HUES64 (cell line): ENCODE results near the gene L3MBTL1.

Experiments
- H3K27ac ChIP-seq: 2 replicates; pipeline ENCODE4 v1.7.0; 2013; ENCODE audit warnings: low read depth, low read length, inconsistent platforms
- H3K27me3 ChIP-seq: 2 replicates; pipeline ENCODE4 v1.6.1; 2013; ENCODE audit warnings: mild to moderate bottlenecking, low read length; ENCODE audit not compliant: insufficient read depth
- H3K36me3 ChIP-seq: 2 replicates; pipeline ENCODE4 v1.6.1; 2013; ENCODE audit warnings: mild to moderate bottlenecking, low read length; ENCODE audit not compliant: insufficient read depth
- H3K4me1 ChIP-seq: 2 replicates; pipeline ENCODE4 v1.6.1; 2013; ENCODE audit warnings: mild to moderate bottlenecking, low read length, moderate library complexity; ENCODE audit not compliant: insufficient read depth
- H3K4me3 ChIP-seq: 2 replicates; pipeline ENCODE4 v1.5.1; 2013; ENCODE audit warnings: mild to moderate bottlenecking, low read length, moderate library complexity
- H3K9ac ChIP-seq: 2 replicates; pipeline ENCODE4 v1.6.1; 2013; ENCODE audit warnings: mild to moderate bottlenecking, low read depth, low read length
- H3K9me3 ChIP-seq: 2 replicates; pipeline ENCODE4 v1.6.1; 2013; ENCODE audit warnings: low read depth, low read length; ENCODE audit not compliant: insufficient read depth
- WGBS: fragments of 150-250, 120-280 bp; methylation state at CpG from one replicate; pipeline ENCODE4 v1.1.7; 2013; ENCODE audit warnings: missing lambda C conversion rate; 5-methylcytosine and 5-hydroxymethylcytosine counted together

Gene L3MBTL1

DNA sequence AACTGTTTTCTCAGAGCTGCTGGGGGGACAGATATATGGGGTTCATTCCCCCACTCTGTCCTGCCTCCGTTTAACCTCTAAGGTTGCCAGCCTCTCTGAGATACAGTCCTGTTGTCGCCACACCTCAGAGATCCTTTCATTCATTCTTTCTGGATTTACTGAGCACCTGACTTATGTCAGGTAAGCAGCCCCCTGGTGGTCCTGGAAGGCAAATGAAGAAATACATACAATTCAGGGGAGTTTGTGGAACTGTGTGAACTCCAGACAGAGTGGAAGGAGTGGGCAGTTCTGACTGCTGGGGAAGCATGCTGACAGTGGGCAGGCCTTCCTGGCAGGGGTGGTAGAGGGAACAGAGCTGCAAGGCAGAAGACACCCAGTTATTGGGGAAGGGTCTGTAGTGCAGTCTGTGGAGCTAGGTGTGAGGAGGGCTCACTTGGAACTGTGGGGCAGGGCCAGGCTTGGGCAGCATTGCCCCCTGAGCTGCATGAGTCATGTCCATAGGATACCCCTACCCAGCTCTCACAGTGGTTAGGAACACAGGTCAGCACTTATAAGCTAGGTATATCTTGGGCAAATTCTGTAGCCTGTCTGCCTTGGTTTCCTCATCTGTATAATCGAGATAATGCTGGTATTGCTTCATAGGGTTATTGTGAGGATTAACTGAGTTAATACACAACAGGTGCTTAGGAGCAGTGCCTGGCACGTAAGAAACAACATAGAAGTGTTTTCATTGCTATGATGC, 38.5 kb downstream of the L3MBTL1 start:
- Histone ChIP-seq H3K4me3 (no peak overlapping the region), H3K27ac (no peak overlapping the region), H3K4me1 (no peaks in the 10 kb centered on the region), H3K9me3 (peaks cover 9% of the 10 kb centered on the region; the same call in 1 of the 2 replicates), H3K36me3 (peaks cover 25% of the 10 kb centered on the region), H3K27me3 (no peaks in the 10 kb centered on the region), H3K9ac (no peak overlapping the region)
- 95% methylated on average over 4 of the region's 4 CpGs for WGBS

DNA sequence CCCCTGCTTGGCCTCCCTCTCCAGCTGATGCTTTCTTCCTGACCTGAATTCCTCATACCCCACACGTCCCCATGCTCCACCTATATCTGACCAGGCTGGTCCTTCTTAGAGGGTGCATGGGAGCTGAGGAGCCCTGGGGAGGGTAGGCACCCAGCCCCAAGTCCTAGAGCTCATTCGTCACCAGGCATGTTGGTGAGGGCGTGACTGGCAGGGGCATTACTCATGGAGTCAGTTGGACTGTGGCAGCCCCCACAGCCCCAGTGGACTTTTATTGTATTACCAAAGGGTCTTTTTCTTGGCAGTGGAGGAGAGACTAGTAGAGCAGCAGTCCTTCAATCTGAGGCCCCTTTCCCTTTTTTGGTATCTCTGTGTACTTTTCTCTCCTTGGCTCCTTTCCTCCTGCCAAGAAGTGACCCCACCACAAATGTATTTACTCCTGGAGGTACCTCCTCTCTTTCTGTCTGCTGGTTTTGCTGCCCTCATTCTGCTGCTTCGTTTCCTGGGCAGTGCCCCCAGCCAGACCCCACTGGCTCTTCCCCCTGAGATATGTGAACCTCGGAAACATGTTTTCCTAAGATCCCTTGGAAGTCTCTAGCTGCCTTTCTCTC, 40.9 kb downstream of the L3MBTL1 start:
- Histone ChIP-seq H3K4me1 (no peaks in the 10 kb centered on the region), H3K9me3 (peaks cover 9% of the 10 kb centered on the region; the same call in 1 of the 2 replicates), H3K4me3 (no peak overlapping the region), H3K9ac (no peak overlapping the region), H3K27me3 (no peaks in the 10 kb centered on the region), H3K27ac (no peak overlapping the region), H3K36me3 (peaks cover 18% of the 10 kb centered on the region)
- 59% methylated on average over 5 of the region's 5 CpGs for WGBS

DNA sequence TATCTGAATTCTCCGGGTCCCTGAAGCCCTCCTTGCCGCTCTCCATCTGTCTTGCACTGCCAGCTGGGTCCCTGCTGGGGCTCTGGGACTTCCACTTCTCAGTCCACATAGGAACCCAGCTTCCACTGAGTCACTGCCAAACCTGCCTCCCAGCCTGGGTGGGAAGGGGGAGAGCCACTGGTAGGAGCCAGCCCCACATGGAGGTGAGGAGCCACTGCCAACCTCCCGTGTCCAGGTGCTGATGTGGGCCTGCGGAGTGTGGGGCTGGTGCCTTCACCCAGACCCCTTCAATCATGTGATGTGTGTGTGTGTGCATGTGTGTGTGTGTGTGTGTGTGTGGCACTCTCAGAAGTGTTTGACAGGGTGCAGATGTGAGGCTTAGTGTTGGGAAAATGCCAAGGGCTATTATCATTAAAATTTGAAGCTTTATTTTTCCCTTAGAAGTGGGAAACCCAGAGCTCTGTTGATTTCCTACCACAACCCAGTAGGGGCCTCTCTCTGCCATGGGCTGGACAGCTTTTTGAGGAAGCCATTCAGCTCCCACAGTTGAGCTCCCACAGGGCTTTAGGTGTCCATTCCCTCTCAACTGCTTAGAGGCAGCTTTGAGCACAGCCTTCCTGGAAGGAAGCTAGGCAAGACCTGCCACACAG, 42.0 kb downstream of the L3MBTL1 start:
- Histone ChIP-seq H3K36me3 (peaks cover 11% of the 10 kb centered on the region), H3K9me3 (peaks cover 9% of the 10 kb centered on the region; the same call in 1 of the 2 replicates), H3K27me3 (no peaks in the 10 kb centered on the region), H3K9ac (no peak overlapping the region), H3K4me3 (no peak overlapping the region), H3K27ac (no peak overlapping the region), H3K4me1 (no peaks in the 10 kb centered on the region)
- 96% methylated on average over 4 of the region's 4 CpGs for WGBS

DNA sequence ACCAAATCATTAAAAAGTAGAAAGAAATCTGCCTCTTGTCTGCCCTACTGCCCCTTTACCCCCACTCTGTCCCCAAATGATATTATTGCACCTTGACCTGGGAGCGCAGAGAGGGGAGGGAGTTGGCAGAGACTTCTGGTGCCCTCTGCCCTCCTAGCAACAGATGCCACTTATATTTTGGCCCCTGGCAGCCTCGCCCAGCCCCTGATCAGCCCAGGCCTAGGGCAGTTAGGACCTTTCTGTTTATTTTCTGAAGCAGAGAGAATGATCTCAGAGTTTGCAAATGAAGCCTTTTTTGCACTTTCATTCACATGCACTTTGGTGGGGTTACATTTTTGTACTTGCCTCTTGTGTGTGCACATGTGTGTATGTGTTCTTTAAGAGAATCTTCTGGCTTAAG, 43.0 kb downstream of the L3MBTL1 start:
- Histone ChIP-seq H3K9me3 (peaks cover 9% of the 10 kb centered on the region; the same call in 1 of the 2 replicates), H3K27ac (no peak overlapping the region), H3K4me3 (no peak overlapping the region), H3K9ac (no peak overlapping the region), H3K36me3 (peaks cover 8% of the 10 kb centered on the region), H3K27me3 (no peaks in the 10 kb centered on the region), H3K4me1 (no peaks in the 10 kb centered on the region)
- 98% methylated on average over 2 of the region's 2 CpGs for WGBS

DNA sequence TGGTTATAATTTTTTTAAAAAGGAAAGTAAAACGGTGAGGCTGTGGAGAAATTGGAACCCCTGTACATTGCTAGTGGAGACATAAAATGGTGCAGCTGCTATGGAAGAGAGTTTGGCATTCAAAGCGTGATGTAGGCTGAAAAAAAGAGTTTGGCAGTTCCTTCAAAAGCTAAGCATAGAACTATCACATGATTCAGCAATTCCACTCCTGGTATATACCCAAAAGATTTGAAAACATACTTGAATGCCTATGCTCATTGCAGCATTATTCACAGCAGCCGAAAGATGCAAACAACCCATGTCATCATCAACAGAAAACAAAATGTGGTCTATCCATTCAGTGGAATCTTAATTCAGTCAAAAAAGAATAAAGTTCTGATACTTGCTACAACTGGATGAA, 46.9 kb downstream of the L3MBTL1 start:
- no peaks in the 10 kb centered on the region for H3K36me3 ChIP-seq
- no peak overlapping the region for H3K9ac ChIP-seq
- H3K27ac ChIP-seq = no peak overlapping the region
- no peaks in the 10 kb centered on the region for H3K4me1 ChIP-seq
- H3K9me3 ChIP-seq = no peaks in the 10 kb centered on the region
- WGBS = 97% methylated on average over 3 of the region's 3 CpGs
- no peaks in the 10 kb centered on the region for H3K27me3 ChIP-seq
- H3K4me3 ChIP-seq = no peak overlapping the region

DNA sequence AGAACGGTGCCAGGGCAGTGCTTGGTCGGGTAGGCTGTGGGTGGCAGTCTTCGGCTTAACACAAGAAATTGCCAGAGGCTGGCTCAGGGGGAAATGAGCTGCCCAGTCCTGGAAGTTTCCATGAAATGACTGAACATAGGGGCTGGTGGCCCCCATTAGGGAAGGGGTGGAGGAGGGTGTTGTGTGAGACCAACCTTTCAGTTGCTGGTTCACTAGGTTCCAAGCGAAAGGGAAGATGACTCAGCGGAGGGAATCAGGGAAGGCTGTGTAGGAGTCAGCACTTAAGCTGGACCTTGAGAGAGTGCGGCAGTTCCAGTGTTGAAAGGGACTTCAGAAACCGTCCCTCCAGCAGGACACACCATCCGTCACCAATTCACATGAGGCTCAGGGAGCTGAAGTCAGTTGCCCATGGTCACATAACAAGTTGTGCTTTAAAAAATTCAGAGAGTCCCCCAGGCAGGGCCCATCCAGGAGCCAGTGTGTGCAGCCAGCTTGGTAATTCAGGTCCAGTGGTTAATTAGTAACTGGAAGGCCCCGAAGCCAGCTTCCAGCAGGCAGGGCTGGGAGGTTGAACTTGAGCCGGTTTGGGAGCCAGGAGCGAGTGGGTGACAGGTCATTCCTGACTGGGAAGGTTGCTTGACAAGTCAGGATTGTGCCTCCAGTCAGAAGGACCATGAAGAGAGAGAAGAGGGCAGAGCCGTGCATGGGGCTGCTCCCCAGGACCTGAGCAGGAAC, 51.1 kb downstream of the L3MBTL1 start, which contains the start of gene SGK2:
SGK2 (plus strand) TSS at position 616 of the 735 bp plus-strand sequence. CDS start 7,469 bp downstream, outside the sequence.
- H3K4me1 ChIP-seq = no peaks in the 10 kb centered on the region
- WGBS = 87% methylated on average over 12 of the region's 12 CpGs
- no peaks in the 10 kb centered on the region for H3K27me3 ChIP-seq
- H3K9ac ChIP-seq = no peak within 1 kb of the TSS; the same call in 1 of the 2 replicates
- no peaks in the 10 kb centered on the region for H3K36me3 ChIP-seq
- H3K4me3 ChIP-seq = no peak within 1 kb of the TSS
- H3K9me3 ChIP-seq = no peaks in the 10 kb centered on the region
- no peak within 1 kb of the TSS for H3K27ac ChIP-seq

DNA sequence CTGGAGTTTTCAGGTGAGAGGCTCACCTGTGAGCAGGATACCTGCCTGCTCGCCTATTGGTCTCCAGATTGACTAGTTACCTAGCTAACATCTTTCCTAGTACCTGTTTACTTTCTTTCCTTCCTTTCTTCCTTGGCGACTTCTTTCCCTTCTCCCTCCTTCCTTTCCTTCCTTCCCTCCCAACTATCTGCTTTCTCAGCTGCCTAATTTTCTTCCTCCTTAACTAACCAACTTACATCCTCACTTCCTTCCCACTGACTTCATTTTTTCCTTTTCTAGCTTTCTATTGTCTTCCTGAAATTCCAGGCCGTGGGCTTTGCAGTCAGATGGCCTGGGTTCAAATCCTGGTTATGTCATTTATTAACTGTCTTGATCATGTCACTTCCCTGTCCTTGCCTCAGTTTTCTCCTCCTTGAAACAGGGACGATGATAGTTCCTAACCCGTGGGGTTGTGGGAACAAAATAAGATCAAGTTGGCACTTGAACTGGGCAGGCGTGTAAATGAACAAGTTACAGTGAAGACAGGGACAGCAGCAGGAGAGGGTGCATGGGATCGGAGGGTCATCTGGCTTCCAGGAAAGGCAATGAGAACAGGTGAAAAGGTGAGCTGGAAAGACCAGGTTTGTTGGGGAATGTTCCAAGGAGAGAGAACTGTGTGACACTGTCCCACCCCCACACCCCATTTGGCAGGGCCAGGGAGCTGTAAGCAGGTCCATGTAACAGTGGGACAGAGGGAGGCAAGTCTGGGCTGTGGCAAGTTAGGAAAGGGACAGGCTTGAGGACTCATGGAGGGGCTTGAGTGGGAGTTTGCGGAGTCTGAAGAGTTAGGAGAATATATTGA, 51.9 kb downstream of the L3MBTL1 start:
- 92% methylated on average over 8 of the region's 8 CpGs for WGBS
- Histone ChIP-seq H3K36me3 (no peaks in the 10 kb centered on the region), H3K4me3 (no peak overlapping the region), H3K9me3 (no peaks in the 10 kb centered on the region), H3K4me1 (no peaks in the 10 kb centered on the region), H3K27me3 (no peaks in the 10 kb centered on the region), H3K9ac (no peak overlapping the region; the same call in 1 of the 2 replicates), H3K27ac (no peak overlapping the region)

DNA sequence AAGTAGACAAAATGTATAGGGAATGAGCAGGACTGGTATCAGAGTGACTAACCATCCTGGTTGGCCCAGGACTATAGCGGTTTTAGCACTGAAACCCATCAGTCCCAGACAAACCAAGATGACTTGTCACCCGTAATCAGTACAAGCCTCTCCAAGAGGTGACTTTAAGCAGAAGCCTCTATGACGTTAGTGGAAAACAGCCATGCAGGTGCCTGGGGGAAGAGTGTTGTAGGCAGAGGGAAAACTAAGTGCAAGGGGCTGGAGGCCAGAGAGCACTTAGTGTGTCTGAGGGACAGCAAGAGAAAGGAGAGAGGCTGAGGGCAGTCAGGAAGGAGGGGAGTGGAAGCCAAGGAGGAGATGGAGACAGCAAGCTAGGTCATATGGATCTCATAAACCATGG, 53.5 kb downstream of the L3MBTL1 start:
- no peaks in the 10 kb centered on the region for H3K9me3 ChIP-seq
- H3K36me3 ChIP-seq = no peaks in the 10 kb centered on the region
- 93% methylated on average over 3 of the region's 3 CpGs for WGBS
- no peak overlapping the region for H3K4me3 ChIP-seq
- no peaks in the 10 kb centered on the region for H3K4me1 ChIP-seq
- H3K27me3 ChIP-seq = no peaks in the 10 kb centered on the region
- H3K9ac ChIP-seq = no peak overlapping the region
- H3K27ac ChIP-seq = no peak overlapping the region

DNA sequence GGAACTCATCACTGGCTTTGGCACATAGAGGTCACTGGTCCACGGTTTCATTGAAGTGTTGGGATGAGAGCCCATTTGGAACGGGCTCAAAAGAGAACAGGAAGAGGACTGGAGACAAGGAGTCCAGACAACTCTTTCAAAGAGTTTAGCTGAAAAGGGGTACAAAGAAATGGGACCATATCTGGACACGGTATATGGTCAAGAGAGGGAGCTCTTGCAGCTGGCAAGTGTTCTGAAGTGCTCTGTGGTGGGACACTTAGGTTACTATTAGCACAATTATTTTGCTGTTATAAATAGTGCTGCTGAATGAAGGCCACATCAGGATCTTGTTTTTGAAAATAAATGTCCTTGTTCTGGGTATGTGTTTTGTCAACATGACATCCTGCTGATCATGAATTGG, 55.9 kb downstream of the L3MBTL1 start:
- H3K4me3 ChIP-seq = no peak overlapping the region
- no peak overlapping the region for H3K9ac ChIP-seq
- 91% methylated on average over 3 of the region's 3 CpGs for WGBS
- H3K36me3 ChIP-seq = no peaks in the 10 kb centered on the region
- H3K4me1 ChIP-seq = no peaks in the 10 kb centered on the region
- H3K27ac ChIP-seq = no peak overlapping the region
- H3K9me3 ChIP-seq = no peaks in the 10 kb centered on the region
- no peaks in the 10 kb centered on the region for H3K27me3 ChIP-seq

DNA sequence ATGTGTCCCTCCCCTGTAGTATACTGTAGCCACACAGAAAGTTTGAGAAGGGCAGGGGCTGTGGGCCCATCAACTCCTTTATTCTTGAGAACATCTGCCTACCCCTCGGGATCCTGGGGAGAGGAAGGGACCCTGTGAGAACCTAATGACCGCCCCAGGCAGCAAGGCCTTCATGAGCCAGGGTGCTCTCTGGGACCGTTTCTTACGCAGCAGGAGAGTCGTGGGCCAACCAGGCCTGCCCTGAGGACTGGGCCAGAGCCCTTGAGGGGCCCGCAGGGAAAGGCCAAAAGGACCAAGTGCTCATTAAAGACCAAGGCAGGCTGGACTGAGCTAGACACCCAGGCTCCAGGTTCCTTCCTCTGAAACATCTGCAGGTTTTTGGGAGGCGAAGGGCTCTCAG, 56.5 kb downstream of the L3MBTL1 start:
- no peak overlapping the region for H3K27ac ChIP-seq
- H3K27me3 ChIP-seq = no peaks in the 10 kb centered on the region
- no peaks in the 10 kb centered on the region for H3K9me3 ChIP-seq
- no peaks in the 10 kb centered on the region for H3K36me3 ChIP-seq
- no peak overlapping the region for H3K9ac ChIP-seq
- 94% methylated on average over 7 of the region's 7 CpGs for WGBS
- no peaks in the 10 kb centered on the region for H3K4me1 ChIP-seq
- H3K4me3 ChIP-seq = no peak overlapping the region
